Memory B cell (primary cell): ENCODE measurements around the gene CSF1.
"Not testable (repeated sequence)": the region's sequence is repeated elsewhere in the genome, so short reads cannot be mapped to it uniquely, and the experiment has no call there.

Source experiments
- ATAC-seq: fragments of 150-1000 bp; cut with Tn5 transposase; 2 replicates; pipeline ENCODE4 v1.10.0; 2021; ENCODE audit warnings: low read depth, mild to moderate bottlenecking, moderate library complexity
- DNase-seq, 2 donors: peaks; one replicate each; pipeline ENCODE4 v3.0.0; 2022; ENCODE audit warnings: low spot score in 2 of 2
- H3K27ac Mint-ChIP-seq: one replicate; pipeline ENCODE4 v1.8.0; 2022; ENCODE audit warnings: mild to moderate bottlenecking, moderate library complexity, mixed read lengths
- H3K27me3 Mint-ChIP-seq: one replicate; pipeline ENCODE4 v1.8.0; 2022; ENCODE audit warnings: mixed read lengths
- H3K36me3 Mint-ChIP-seq: one replicate; pipeline ENCODE4 v1.8.0; 2022; ENCODE audit warnings: mild to moderate bottlenecking, mixed read lengths
- H3K4me1 Mint-ChIP-seq: one replicate; pipeline ENCODE4 v1.8.0; 2022; ENCODE audit warnings: mixed read lengths
- H3K4me3 Mint-ChIP-seq: one replicate; pipeline ENCODE4 v1.8.0; 2022; ENCODE audit warnings: mild to moderate bottlenecking, moderate library complexity, mixed read lengths
- H3K9me3 Mint-ChIP-seq: one replicate; pipeline ENCODE4 v1.8.0; 2022; ENCODE audit warnings: mixed read lengths

The CSF1 gene, protein sequence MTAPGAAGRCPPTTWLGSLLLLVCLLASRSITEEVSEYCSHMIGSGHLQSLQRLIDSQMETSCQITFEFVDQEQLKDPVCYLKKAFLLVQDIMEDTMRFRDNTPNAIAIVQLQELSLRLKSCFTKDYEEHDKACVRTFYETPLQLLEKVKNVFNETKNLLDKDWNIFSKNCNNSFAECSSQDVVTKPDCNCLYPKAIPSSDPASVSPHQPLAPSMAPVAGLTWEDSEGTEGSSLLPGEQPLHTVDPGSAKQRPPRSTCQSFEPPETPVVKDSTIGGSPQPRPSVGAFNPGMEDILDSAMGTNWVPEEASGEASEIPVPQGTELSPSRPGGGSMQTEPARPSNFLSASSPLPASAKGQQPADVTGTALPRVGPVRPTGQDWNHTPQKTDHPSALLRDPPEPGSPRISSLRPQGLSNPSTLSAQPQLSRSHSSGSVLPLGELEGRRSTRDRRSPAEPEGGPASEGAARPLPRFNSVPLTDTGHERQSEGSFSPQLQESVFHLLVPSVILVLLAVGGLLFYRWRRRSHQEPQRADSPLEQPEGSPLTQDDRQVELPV

DNA sequence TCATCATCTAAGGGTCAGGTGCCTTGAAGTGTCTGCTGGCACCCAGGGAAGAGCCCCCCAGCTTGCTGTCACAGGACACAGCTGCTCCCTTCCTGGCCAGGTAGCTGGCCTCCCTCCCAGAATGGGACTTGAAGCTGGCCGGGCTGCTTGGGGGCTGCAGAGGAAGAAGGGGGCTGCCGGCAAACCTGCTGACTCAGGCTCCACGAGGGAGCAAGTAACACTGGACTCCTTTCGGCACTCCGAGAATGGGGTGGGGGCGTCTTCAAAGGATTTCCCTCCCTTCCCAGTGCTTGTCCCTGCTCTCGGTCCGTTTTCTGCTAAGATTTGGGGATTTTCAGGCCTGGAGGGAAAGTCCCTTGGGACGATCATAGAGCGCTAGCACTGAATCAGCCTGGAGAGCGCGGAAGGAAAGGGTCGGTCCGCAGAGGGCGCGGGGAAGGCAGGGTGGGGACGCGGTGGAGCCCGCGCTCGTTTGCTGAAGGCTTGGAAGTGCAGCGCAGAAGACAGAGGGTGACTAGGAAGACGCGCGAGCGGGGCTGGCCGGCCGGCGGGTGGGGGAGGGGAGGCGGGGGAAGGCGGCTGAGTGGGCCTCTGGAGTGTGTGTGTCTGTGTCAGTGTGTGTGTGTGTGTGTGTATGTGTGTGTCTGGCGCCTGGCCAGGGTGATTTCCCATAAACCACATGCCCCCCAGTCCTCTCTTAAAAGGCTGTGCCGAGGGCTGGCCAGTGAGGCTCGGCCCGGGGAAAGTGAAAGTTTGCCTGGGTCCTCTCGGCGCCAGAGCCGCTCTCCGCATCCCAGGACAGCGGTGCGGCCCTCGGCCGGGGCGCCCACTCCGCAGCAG lies at the start of gene CSF1:
Gene CSF1, plus strand, starts transcription at position 727 of the 840 bp plus-strand sequence. CDS start 175 bp downstream, outside the sequence.
- H3K36me3 Mint-ChIP-seq = peaks cover 2% of the 10 kb centered on the region
- ATAC-seq (peak; percentile 38), DNase-seq (peak; percentile 52 to 57)
- no peaks in the 10 kb centered on the region for H3K9me3 Mint-ChIP-seq
- H3K4me3 Mint-ChIP-seq = peak within 1 kb of the TSS; percentile 93
- peak within 1 kb of the TSS; percentile 90 for H3K27ac Mint-ChIP-seq
- peaks cover 30% of the 10 kb centered on the region for H3K4me1 Mint-ChIP-seq
- peaks cover 17% of the 10 kb centered on the region for H3K27me3 Mint-ChIP-seq

DNA sequence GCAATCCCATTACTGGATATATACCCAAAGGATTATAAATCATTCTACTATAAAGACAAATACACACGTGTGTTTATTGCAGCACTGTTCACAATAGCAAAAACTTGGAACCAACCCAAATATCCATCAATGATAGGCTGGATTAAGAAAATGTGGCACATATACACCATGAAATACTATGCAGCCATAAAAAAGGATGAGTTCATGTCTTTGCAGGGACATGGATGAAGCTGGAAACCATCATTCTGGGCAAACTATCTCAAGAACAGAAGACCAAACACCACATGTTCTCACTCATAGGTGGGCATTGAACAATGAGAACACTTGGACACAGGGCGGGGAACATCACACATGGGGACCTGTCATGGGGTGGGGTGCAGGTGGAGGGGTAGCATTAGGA lies 49.0 kb upstream of the CSF1 start:
- ATAC-seq, H3K4me1 Mint-ChIP-seq, H3K27me3 Mint-ChIP-seq, H3K9me3 Mint-ChIP-seq, DNase-seq, H3K4me3 Mint-ChIP-seq, H3K27ac Mint-ChIP-seq, H3K36me3 Mint-ChIP-seq: not testable (repeated sequence)

DNA sequence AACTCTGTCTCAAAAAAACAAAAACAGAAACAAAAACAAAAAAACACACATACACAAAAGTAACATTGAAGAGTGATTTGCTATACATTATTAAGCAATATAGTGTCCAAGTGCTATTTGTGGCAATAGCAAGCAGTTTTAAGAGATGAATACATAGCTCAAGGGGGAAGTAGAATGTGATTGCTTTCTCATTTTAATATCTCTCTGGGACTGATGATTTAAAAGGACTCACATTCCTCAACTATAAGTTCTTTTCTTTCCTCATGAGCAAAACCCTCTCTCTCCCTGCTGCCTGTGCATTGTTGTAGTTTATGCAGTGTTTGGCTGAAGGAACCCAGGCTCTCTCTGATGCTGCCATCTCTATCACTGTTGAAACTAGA lies 47.0 kb upstream of the CSF1 start:
- Mint-ChIP-seq H3K27ac (no peak overlapping the region), H3K9me3 (peaks cover 8% of the 10 kb centered on the region), H3K27me3 (peaks cover 2% of the 10 kb centered on the region), H3K36me3 (peaks cover 2% of the 10 kb centered on the region), H3K4me3 (no peak overlapping the region), H3K4me1 (peaks cover 6% of the 10 kb centered on the region)
- ATAC-seq (no peak), DNase-seq (no peak)

DNA sequence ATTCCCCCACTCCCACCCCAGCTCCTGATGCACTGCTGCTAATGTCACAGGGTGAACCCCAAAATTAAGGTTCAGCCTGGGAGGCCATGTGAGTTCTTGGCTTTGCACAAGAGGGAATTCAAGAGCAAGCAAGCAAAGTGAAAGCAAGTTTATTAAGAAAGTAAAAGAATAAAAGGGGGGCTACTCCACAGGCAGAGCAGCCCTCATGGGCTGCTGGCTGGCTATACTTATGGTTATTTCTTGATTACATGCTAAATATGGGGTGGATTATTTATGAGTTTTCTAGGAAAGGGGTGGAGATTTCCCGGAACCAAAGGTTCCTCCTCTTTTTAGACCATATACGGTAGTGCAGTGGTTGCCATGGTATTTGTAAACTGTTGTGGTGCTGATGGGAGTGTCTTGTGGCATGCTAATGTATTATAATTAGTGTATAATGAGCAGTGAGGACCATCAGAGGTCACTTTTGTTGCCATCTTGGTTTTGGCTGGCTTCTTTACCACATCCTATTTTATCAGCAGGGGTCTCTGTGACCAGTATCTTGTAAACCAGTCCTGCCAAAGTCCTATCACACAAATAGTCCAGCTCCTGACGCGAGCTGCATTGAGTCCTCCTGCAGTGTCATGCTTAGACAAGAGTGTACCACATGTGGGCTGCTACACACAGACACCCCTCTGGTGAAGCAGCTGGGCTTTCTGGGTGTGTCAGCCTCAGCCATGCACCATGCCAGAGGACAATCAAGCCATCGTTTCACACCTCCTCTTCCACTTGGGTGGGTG lies 46.4 kb upstream of the CSF1 start:
- H3K27ac Mint-ChIP-seq = no peak overlapping the region
- ATAC-seq (peak; percentile 51), DNase-seq (no peak)
- peaks cover 2% of the 10 kb centered on the region for H3K27me3 Mint-ChIP-seq
- peaks cover 2% of the 10 kb centered on the region for H3K36me3 Mint-ChIP-seq
- no peak overlapping the region for H3K4me3 Mint-ChIP-seq
- peaks cover 6% of the 10 kb centered on the region for H3K4me1 Mint-ChIP-seq
- peaks cover 8% of the 10 kb centered on the region for H3K9me3 Mint-ChIP-seq

DNA sequence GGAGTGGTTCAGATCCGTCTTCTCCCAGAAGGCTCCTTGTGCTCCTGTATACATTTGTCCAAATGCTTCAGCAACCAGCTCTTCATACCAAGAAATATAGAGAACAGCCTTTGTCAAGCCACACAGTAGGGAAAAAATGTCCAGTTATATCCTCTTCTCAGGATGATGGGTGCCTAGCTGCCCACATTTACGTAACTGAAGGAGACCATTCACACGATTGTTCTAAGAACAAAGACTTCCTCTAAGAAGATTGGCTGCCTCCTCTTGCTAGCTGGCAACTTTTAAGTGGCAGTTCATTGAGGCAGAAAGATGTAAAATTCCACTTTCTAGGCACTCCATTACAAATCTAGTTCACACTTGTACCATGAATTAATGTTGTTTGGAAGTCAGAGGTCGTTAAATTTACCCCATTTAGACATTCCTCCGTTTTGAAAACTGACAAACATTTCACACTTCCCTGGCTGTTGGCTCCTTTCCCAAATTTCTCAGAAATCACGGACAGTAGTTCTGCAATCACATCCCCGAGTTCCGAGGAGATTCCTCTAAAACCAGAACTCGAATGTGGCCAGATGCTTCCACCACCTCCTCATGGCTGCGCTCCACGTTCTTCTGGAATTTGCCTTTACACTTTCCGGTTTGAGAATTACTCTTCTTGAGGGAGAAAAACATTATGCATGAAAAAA lies 45.6 kb upstream of the CSF1 start:
- H3K27me3 Mint-ChIP-seq = no peaks in the 10 kb centered on the region

DNA sequence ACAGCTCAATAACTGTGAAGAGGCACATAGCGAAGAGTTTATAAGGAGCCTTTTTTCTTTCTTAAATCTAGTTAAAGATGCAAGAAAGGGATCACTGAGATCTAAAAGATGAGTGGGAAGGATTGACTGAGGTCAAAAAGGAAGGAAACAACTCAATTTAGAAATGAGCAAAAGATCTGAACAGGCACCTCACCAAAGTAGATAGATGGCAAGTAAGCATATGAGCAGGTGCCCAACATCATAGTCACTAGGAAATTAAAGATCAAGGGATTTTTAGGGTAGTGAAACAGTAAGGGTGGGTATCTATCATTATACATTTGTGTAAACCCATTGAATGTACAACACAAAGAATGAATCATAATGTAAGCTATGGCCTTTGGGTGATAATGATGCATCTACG lies 44.6 kb upstream of the CSF1 start:
- Mint-ChIP-seq H3K4me1 (peaks cover 6% of the 10 kb centered on the region), H3K27ac (no peak overlapping the region), H3K36me3 (peaks cover 2% of the 10 kb centered on the region), H3K27me3 (no peaks in the 10 kb centered on the region), H3K4me3 (no peak overlapping the region), H3K9me3 (peaks cover 2% of the 10 kb centered on the region)
- ATAC-seq (no peak), DNase-seq (no peak)

More for the DNA sequence above, 45.6 kb upstream of the CSF1 start:
- no peak overlapping the region for H3K4me3 Mint-ChIP-seq
- no peak for DNase-seq
- ATAC-seq = no peak
- no peak overlapping the region for H3K27ac Mint-ChIP-seq
- H3K9me3 Mint-ChIP-seq = peaks cover 5% of the 10 kb centered on the region
- peaks cover 6% of the 10 kb centered on the region for H3K4me1 Mint-ChIP-seq
- H3K36me3 Mint-ChIP-seq = peaks cover 2% of the 10 kb centered on the region

DNA sequence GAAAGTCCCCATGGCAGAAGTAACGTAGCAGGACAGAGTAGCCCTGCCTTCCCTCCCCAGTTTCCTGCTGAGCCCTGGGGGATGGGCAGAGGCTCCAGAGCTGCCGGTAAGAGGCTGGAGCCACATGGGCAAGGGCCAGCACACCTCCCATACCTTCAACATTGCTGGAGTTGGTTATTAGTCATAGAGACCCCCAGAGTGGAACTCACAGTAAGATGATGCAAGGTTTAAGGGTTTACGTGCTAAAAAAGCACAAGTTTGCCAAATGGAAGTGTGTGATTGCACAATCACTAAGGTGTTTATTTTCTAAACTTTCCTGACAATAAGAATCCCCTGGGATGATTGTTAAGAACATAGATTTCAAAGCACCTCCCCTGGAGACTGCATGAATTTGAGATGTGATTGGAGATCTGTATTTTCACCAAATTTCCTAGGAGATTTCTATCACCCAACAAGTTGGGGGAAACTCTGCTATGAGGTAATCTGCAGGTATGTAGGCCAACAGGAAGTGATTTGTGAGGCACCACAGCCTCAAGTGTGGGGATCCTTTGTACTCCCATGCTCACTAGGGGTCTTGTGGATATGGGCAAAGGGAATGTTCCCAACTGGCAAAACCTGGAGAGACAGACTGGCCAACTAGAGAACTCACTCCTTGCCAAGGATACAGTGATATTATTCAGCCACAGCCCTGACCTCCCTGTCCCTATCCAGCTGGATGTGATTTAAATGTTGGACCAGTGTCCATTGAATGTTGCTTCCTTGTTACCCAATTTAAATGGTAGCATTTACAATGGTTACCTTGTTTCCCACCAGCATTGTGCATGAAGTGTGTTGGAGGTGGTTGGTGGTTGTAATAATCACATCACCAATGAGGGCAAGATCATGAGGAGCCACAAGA lies 37.1 kb upstream of the CSF1 start:
- ATAC-seq (no peak), DNase-seq (no peak)
- Mint-ChIP-seq H3K9me3 (no peaks in the 10 kb centered on the region), H3K4me1 (peaks cover 18% of the 10 kb centered on the region), H3K36me3 (no peaks in the 10 kb centered on the region), H3K4me3 (no peak overlapping the region), H3K27me3 (peaks cover 5% of the 10 kb centered on the region), H3K27ac (no peak overlapping the region)

DNA sequence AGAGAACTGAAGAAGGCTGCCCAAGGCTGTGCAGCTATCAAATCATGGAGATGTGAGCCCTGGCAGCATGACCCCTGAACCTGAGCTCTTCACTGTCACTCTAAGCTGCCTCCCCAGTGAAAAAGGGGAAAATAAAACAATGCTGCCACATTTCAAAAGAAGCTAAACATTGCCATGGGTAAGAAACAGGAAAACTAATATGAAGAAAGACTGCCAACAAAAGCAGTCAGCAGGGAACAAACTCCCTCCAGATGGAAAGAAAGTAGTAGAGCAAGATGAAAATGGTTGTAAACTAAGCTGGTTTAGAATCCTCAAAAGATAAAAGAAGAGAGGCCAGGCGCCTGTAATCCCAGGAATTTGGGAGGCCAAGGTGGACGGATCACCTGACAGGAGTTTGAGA lies 36.2 kb upstream of the CSF1 start:
- no peak for ATAC-seq
- peaks cover 5% of the 10 kb centered on the region for H3K27me3 Mint-ChIP-seq
- H3K36me3 Mint-ChIP-seq = no peaks in the 10 kb centered on the region

DNA sequence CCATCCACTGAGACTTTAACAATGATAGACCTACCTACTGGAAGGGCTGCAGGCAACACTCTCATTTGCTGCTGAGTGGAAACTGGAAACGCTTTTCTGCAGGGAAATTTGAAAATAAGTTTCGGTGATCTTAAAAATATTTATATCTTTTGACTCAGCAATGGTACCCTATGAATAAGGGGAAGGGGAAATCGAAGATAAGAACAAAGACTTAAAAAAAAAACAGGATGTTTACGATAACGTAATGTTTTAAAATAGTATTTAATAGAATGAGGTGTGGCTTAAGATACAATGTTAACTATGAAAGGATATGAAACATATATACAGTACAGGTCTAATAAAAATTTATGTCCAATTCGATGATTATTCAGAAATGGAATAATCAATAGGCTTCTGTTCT lies 34.8 kb upstream of the CSF1 start:
- ATAC-seq (no peak), DNase-seq (no peak)
- H3K9me3 Mint-ChIP-seq = no peaks in the 10 kb centered on the region
- no peak overlapping the region for H3K4me3 Mint-ChIP-seq
- peaks cover 5% of the 10 kb centered on the region for H3K27me3 Mint-ChIP-seq
- peaks cover 22% of the 10 kb centered on the region for H3K4me1 Mint-ChIP-seq
- H3K36me3 Mint-ChIP-seq = no peaks in the 10 kb centered on the region
- no peak overlapping the region for H3K27ac Mint-ChIP-seq

More for the DNA sequence above, 36.2 kb upstream of the CSF1 start:
- H3K4me3 Mint-ChIP-seq = no peak overlapping the region
- H3K9me3 Mint-ChIP-seq = no peaks in the 10 kb centered on the region
- H3K4me1 Mint-ChIP-seq = peaks cover 18% of the 10 kb centered on the region
- DNase-seq = no peak
- no peak overlapping the region for H3K27ac Mint-ChIP-seq

DNA sequence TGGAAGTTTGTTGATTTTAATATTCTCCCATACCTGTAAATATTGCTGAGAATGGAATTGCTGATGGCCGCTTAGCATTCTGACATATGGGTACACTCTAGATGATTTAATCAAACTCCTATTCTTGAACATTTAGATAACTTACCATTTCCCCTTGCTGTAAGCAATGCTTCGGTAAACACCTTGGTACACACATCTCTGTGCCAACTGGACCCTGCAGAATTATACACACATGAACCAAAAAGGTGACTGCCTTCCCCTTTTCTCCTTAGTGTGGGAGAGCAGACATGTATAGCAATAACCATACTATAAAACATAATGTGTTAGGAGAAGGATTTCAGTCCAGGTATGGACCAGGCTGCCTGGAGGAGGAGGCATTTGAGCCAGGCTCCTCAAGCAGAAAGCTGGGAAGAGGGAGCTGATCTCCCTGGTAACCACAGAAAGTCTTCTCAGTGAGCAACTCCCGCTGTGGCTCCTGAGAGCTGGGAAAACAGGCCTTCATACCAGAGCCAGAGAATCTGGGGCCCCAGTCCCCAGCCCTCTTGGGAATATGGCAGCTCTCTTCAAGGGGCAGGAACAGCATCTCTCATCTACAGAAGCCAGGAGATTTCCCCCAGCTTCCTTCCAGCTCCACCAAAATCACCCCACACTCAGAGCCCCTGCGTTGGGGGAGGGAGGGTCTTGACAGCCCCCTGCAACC lies 33.9 kb upstream of the CSF1 start:
- Mint-ChIP-seq H3K27ac (no peak overlapping the region), H3K9me3 (no peaks in the 10 kb centered on the region), H3K36me3 (no peaks in the 10 kb centered on the region), H3K4me3 (no peak overlapping the region), H3K4me1 (peaks cover 22% of the 10 kb centered on the region), H3K27me3 (peaks cover 5% of the 10 kb centered on the region)
- ATAC-seq = peak; percentile 34
- no peak for DNase-seq

DNA sequence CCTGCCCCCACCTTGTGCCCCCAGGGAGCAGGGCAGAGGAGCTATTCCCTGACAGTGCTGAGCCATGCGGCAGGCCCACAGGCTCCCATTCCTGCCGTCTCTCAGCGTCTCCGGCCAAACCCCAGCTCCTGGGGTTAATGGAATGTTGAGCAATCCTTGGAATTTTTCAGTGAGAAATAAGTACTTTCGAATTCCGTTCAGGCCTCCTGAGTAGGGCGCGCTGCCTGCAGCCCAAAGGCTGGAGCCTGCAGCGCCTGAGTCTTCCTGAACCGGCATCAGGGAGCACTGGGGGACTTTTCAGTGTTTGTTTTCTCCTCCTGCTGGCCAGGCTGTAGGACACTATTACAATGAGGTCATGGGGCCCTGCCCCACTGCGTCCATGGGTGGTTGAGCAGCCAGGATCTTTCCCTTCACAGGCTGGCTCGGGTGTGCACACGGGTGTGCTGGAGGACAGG lies 33.3 kb upstream of the CSF1 start:
- H3K27ac Mint-ChIP-seq = no peak overlapping the region
- peaks cover 5% of the 10 kb centered on the region for H3K27me3 Mint-ChIP-seq
- ATAC-seq (no peak), DNase-seq (no peak)
- no peaks in the 10 kb centered on the region for H3K9me3 Mint-ChIP-seq
- no peaks in the 10 kb centered on the region for H3K36me3 Mint-ChIP-seq
- H3K4me1 Mint-ChIP-seq = peaks cover 22% of the 10 kb centered on the region
- H3K4me3 Mint-ChIP-seq = no peak overlapping the region

DNA sequence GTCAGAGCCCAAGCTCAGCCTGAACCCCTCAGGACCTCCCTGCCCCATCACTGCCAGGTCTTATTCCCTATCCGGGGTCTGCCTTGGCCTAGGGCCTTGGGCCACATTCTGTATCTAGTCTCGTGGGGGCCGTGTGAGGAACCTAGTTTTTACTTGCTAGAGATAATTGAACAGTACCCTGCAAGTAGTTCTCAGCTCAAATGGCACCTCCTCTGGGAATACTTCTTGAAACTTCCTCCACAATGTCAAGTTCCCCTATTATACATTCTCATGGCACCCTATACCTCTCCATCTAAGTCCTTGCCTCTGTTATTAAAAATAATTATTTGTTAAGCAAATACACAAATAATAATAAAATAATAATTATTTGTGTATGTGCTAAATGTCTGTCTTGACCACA lies 32.9 kb upstream of the CSF1 start:
- H3K4me1 Mint-ChIP-seq = peaks cover 22% of the 10 kb centered on the region
- ATAC-seq (peak; percentile 77), DNase-seq (no peak)
- H3K27me3 Mint-ChIP-seq = peaks cover 5% of the 10 kb centered on the region
- no peak overlapping the region for H3K27ac Mint-ChIP-seq
- H3K36me3 Mint-ChIP-seq = no peaks in the 10 kb centered on the region
- no peak overlapping the region for H3K4me3 Mint-ChIP-seq
- no peaks in the 10 kb centered on the region for H3K9me3 Mint-ChIP-seq
